ENCODE results near the gene PITPNM3.
A peak's percentile ranks its signal among the peaks of the same experiment; 100 is the strongest.

Gene PITPNM3

GRCh38 chr17:6442775-6443174, 113.6 kb downstream of the PITPNM3 start:
- Histone ChIP-seq H3K9me3 (ENCODE audit: control insufficient read depth, low read length) (no peaks in the 10 kb centered on the region), H3K36me3 (ENCODE audit: control insufficient read depth, insufficient read depth, low read length) (no peaks in the 10 kb centered on the region), H3K27ac (no peak overlapping the region), H2AFZ (no peak overlapping the region), H3K79me2 (no peaks in the 10 kb centered on the region), H3K4me3 (ENCODE audit: low read depth, low read length) (no peak overlapping the region), H3K27me3 (ENCODE audit: control insufficient read depth, insufficient read depth, low read length) (no peaks in the 10 kb centered on the region), H3K4me2 (ENCODE audit: low read length) (no peak overlapping the region), H3K9ac (no peak overlapping the region), H3K4me1 (peaks cover 5% of the 10 kb centered on the region)
- no peak for TF ChIP-seq CTCF (IDR thresholded peaks at IDR 0.05)

- no peak overlapping the region for H3K4me3 ChIP-seq (ENCODE audit: low read depth, low read length)
- H3K9me3 ChIP-seq (ENCODE audit: control insufficient read depth, low read length) = no peaks in the 10 kb centered on the region
- no peak for TF ChIP-seq CTCF (IDR thresholded peaks at IDR 0.05)
- H3K4me2 ChIP-seq (ENCODE audit: low read length) = no peak overlapping the region
- H3K4me1 ChIP-seq = peaks cover 5% of the 10 kb centered on the region
- no peaks in the 10 kb centered on the region for H3K36me3 ChIP-seq (ENCODE audit: control insufficient read depth, insufficient read depth, low read length)
- H3K27me3 ChIP-seq (ENCODE audit: control insufficient read depth, insufficient read depth, low read length) = no peaks in the 10 kb centered on the region
- H3K27ac ChIP-seq = no peak overlapping the region
- no peak overlapping the region for H3K9ac ChIP-seq
- H2AFZ ChIP-seq = no peak overlapping the region
- H3K79me2 ChIP-seq = no peaks in the 10 kb centered on the region
Observed at GRCh38 chr17:6439951-6440350, 116.4 kb downstream of the PITPNM3 start.

GRCh38 chr17:6437956-6438355, 118.4 kb downstream of the PITPNM3 start:
- Histone ChIP-seq H3K79me2 (no peaks in the 10 kb centered on the region), H3K4me1 (no peaks in the 10 kb centered on the region), H3K9ac (no peak overlapping the region), H3K4me3 (ENCODE audit: low read depth, low read length) (no peak overlapping the region), H3K36me3 (ENCODE audit: control insufficient read depth, insufficient read depth, low read length) (no peaks in the 10 kb centered on the region), H2AFZ (no peak overlapping the region), H3K27me3 (ENCODE audit: control insufficient read depth, insufficient read depth, low read length) (no peaks in the 10 kb centered on the region), H3K27ac (no peak overlapping the region), H3K4me2 (ENCODE audit: low read length) (no peak overlapping the region), H3K9me3 (ENCODE audit: control insufficient read depth, low read length) (no peaks in the 10 kb centered on the region)
- no peak for TF ChIP-seq CTCF (IDR thresholded peaks at IDR 0.05)

DNA sequence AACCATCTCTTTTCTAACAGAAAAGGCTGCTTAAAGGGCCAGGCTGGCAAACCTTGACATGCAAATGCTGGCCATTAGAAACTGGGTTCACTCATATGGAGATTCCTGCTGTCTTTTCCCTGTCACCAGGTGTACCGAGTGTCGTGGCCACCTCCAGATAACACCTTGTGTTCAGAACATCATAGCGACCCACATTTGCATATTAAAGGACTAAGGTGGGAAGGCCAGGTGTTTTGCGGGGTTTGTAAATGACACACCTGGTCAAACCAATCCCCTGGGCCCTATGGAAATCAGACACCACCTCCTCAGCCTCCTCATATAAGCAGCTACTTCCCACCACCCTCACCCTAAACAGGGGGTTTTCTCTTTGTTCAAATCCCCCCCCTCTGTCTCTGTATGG, 118.9 kb downstream of the PITPNM3 start:
- no peak overlapping the region for H2AFZ ChIP-seq
- no peaks in the 10 kb centered on the region for H3K79me2 ChIP-seq
- H3K4me1 ChIP-seq = no peaks in the 10 kb centered on the region
- no peaks in the 10 kb centered on the region for H3K9me3 ChIP-seq (ENCODE audit: control insufficient read depth, low read length)
- no peaks in the 10 kb centered on the region for H3K36me3 ChIP-seq (ENCODE audit: control insufficient read depth, insufficient read depth, low read length)
- H3K27me3 ChIP-seq (ENCODE audit: control insufficient read depth, insufficient read depth, low read length) = no peaks in the 10 kb centered on the region
- no peak overlapping the region for H3K9ac ChIP-seq
- H3K27ac ChIP-seq = no peak overlapping the region
- TF ChIP-seq CTCF (IDR thresholded peaks at IDR 0.05) = no peak
- no peak overlapping the region for H3K4me3 ChIP-seq (ENCODE audit: low read depth, low read length)
- H3K4me2 ChIP-seq (ENCODE audit: low read length) = no peak overlapping the region

DNA sequence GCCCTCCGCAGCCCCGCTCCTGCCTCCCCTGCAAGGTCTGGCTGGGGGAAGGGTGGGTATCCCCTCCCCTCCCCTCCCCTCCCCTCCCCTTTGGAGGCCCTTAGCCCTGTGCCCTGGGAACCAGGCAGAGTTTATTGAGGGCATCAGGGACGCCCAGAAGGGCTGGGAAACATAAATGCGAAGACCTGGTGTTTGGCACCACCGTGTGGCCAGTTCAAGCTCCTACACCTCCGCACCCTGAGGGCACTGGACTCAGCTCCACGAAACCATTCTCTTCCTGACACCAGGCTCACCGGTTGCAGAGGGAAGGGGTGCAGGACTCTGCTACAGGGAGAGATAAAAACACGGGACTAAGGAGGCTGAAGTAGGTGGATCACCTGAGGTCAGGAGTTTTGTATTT, 120.4 kb downstream of the PITPNM3 start:
- Histone ChIP-seq H3K4me3 (ENCODE audit: low read depth, low read length) (no peak overlapping the region), H3K9me3 (ENCODE audit: control insufficient read depth, low read length) (no peaks in the 10 kb centered on the region), H3K36me3 (ENCODE audit: control insufficient read depth, insufficient read depth, low read length) (no peaks in the 10 kb centered on the region), H3K4me2 (ENCODE audit: low read length) (no peak overlapping the region), H3K9ac (no peak overlapping the region), H3K27me3 (ENCODE audit: control insufficient read depth, insufficient read depth, low read length) (no peaks in the 10 kb centered on the region), H3K79me2 (no peaks in the 10 kb centered on the region), H2AFZ (no peak overlapping the region), H3K4me1 (no peaks in the 10 kb centered on the region), H3K27ac (no peak overlapping the region)
- peak; percentile 74 for TF ChIP-seq CTCF (IDR thresholded peaks at IDR 0.05)
